OCI-LY7 (cell line): ENCODE results near the gene YAE1. TPM values are rescaled to one million over a fixed set of nuclear protein-coding genes. Genes with fewer than 3 reads are reported as not detected.

Experiments
- BruUV-seq: library from RNA; stranded (reverse); fragments of 400-500 nt; replicated peaks from 2 replicates; lab custom pipeline; 2021; lab: Mats Ljungman, UMichigan
- CTCF ChIA-PET: fragments of 300-600 bp; sonication (Branson Sonifier 250); formaldehyde crosslinking; loops from one replicate; lab custom pipeline; 2022; ENCODE audit warnings: antibody characterized with exemption; ENCODE audit not compliant: unreplicated experiment; lab: Charles Lee
- POLR2A ChIA-PET: fragments of 300-600 bp; sonication (Branson Sonifier 250); formaldehyde crosslinking; loops from one replicate; lab custom pipeline; 2022; ENCODE audit warnings: antibody characterized with exemption; lab: Charles Lee
- DNase-seq: peaks from one replicate; pipeline ENCODE4 v3.0.0-alpha.2; 2015; ENCODE audit warnings: low spot score
- H2AFZ ChIP-seq: fragments of 200-600 bp; sonication (generic), shearing (Covaris generic); 2 replicates; pipeline ENCODE4 v1.6.1; 2014; ENCODE audit warnings: mild to moderate bottlenecking, antibody characterized with exemption, low read length, moderate library complexity
- H3K27ac ChIP-seq: fragments of 200-600 bp; sonication (generic); 2 replicates; pipeline ENCODE4 v1.5.1; 2014; ENCODE audit warnings: mixed run types, low read depth, mild to moderate bottlenecking, moderate library complexity, low read length, inconsistent platforms; ENCODE audit not compliant: poor library complexity, severe bottlenecking
- H3K36me3 ChIP-seq: fragments of 200-600 bp; sonication (generic); 2 replicates; pipeline ENCODE4 v1.6.1; 2014; ENCODE audit warnings: mild to moderate bottlenecking, antibody characterized with exemption, low read length, moderate library complexity, mixed read lengths; ENCODE audit not compliant: insufficient read depth
- H3K4me1 ChIP-seq: fragments of 200-600 bp; sonication (generic); 2 replicates; pipeline ENCODE4 v1.5.1; 2014; ENCODE audit warnings: mild to moderate bottlenecking, low read length; ENCODE audit not compliant: insufficient read depth, poor library complexity, severe bottlenecking
- H3K4me2 ChIP-seq: fragments of 200-600 bp; sonication (generic); 2 replicates; pipeline ENCODE4 v1.6.1; 2014; ENCODE audit warnings: mild to moderate bottlenecking, low read length
- H3K4me3 ChIP-seq: fragments of 200-600 bp; sonication (generic); 2 replicates; pipeline ENCODE4 v1.5.1; 2014; ENCODE audit warnings: mild to moderate bottlenecking, low read depth, low read length; ENCODE audit not compliant: poor library complexity, severe bottlenecking
- H3K79me2 ChIP-seq: fragments of 200-600 bp; sonication (generic); 2 replicates; pipeline ENCODE4 v1.6.1; 2016; ENCODE audit warnings: low read depth, mild to moderate bottlenecking, low read length, moderate library complexity, mixed read lengths; ENCODE audit not compliant: insufficient read depth
- H3K9me2 ChIP-seq: fragments of 200-600 bp; sonication (generic); 2 replicates; pipeline ENCODE4 v1.6.1; 2016; ENCODE audit warnings: mild to moderate bottlenecking, low read length, mixed read lengths; ENCODE audit not compliant: insufficient read depth
- H3K9me3 ChIP-seq: fragments of 200-600 bp; sonication (generic); 2 replicates; pipeline ENCODE4 v1.6.1; 2014; ENCODE audit warnings: mild to moderate bottlenecking, mixed run types, low read length, mixed read lengths
- H4K20me1 ChIP-seq: fragments of 200-600 bp; sonication (generic); 2 replicates; pipeline ENCODE4 v1.6.1; 2014; ENCODE audit warnings: mild to moderate bottlenecking, antibody characterized with exemption, low read length, moderate library complexity, mixed read lengths; ENCODE audit not compliant: insufficient read depth
- EZH2phosphoT487 ChIP-seq: fragments of 200-600 bp; sonication (generic); IDR thresholded peaks from 2 replicates; pipeline ENCODE4 v1.6.1; 2018; ENCODE audit warnings: low read depth, borderline replicate concordance, mild to moderate bottlenecking, mixed run types, antibody characterized with exemption, low read length, moderate library complexity, mixed read lengths
- intact Hi-C: fragments of 100-400 bp; cut with micrococcal nuclease; formaldehyde crosslinking; loops from one replicate; pipeline ENCODE4 v1.10.0; 2022; ENCODE audit not compliant: unreplicated experiment
- total RNA-seq, 2 experiments: library from RNA; depleted of rRNA in 1 of 2; stranded (reverse); fragments of >200 nt in 1 of 2; shearing (Covaris generic) in 1 of 2; gene quantifications; 2 replicates each; pipeline ENCODE4 v1.2.3, GENCODE V29; 2014 to 2022
- TF ChIP-seq, protein P1 (sequence below): fragments of 200-600 bp; sonication (generic); conservative IDR thresholded peaks from 2 replicates; pipeline ENCODE4 v1.5.1; 2014; ENCODE audit warnings: mild to moderate bottlenecking, antibody characterized with exemption, low read length, moderate library complexity, mixed read lengths

YAE1 gene
- total RNA-seq, 2 experiments from 2014 or later: 17.3 to 37.5 TPM

DNA sequence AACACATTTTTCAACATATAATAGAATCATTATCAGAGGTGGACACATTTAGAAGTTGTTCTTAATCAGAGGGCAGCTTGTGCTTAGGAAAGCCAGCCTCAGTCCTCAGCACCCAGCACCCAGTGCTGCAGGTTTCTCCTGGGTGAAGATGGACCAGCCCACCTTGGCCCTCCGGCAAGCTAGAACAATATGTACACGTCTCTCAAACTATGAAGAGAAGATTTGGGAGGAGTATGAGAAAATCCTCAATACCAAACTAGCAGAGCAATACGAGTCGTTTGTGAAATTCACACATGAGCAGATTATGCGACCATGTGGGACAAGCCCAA lies 43.7 kb downstream of the YAE1 start:
- H2AFZ ChIP-seq: no peak overlapping the region
- CTCF ChIA-PET: no interaction called here
- H3K9me3 ChIP-seq: no peaks in the 10 kb centered on the region
- no TSS peak for BruUV-seq
- H3K4me3 ChIP-seq: no peak overlapping the region
- no peaks in the 10 kb centered on the region for H3K4me1 ChIP-seq
- no peak for DNase-seq
- H3K79me2 ChIP-seq: no peaks in the 10 kb centered on the region
- POLR2A ChIA-PET: interaction anchor here (0.5 to 0.7 kb wide), 2 partner anchors 26 to 745 kb away, joined by 3 read pairs; no protein-coding TSS in a partner anchor
- no peaks in the 10 kb centered on the region for H4K20me1 ChIP-seq
- H3K36me3 ChIP-seq: no peaks in the 10 kb centered on the region
- intact Hi-C loops: no loop called here
- H3K27ac ChIP-seq: no peak overlapping the region
- H3K4me2 ChIP-seq: no peak overlapping the region
- TF ChIP-seq, protein P1, sequence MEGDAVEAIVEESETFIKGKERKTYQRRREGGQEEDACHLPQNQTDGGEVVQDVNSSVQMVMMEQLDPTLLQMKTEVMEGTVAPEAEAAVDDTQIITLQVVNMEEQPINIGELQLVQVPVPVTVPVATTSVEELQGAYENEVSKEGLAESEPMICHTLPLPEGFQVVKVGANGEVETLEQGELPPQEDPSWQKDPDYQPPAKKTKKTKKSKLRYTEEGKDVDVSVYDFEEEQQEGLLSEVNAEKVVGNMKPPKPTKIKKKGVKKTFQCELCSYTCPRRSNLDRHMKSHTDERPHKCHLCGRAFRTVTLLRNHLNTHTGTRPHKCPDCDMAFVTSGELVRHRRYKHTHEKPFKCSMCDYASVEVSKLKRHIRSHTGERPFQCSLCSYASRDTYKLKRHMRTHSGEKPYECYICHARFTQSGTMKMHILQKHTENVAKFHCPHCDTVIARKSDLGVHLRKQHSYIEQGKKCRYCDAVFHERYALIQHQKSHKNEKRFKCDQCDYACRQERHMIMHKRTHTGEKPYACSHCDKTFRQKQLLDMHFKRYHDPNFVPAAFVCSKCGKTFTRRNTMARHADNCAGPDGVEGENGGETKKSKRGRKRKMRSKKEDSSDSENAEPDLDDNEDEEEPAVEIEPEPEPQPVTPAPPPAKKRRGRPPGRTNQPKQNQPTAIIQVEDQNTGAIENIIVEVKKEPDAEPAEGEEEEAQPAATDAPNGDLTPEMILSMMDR: no peak
- TF ChIP-seq EZH2phosphoT487: no peak
- no peaks in the 10 kb centered on the region for H3K9me2 ChIP-seq

DNA sequence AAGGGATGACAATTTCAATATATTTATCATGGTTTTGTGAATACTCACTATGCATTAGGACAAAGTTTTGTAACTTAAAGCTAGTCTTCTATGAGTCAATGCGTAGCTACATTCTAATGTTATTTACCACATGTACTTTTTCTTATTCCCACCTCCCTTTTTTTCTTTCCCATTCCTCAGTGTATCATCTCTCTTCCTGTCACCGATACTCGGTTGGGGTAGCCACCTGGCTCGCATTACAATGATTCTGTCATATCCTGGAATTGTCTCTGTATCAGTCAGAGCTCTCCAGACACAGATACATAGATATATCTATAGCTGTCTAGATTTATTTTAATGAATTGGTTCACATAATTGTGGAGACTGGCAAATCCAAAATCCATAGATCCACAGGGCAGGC lies 47.4 kb downstream of the YAE1 start:
- POLR2A ChIA-PET: interaction anchor here (0.8 to 1.3 kb wide), 2 partner anchors 9 to 25 kb away, joined by 4 to 5 read pairs; partner anchors contain the start of gene RALA
- Histone ChIP-seq H3K27ac (no peak overlapping the region), H3K36me3 (no peaks in the 10 kb centered on the region), H3K9me3 (no peaks in the 10 kb centered on the region), H3K4me2 (no peak overlapping the region), H3K9me2 (no peaks in the 10 kb centered on the region), H3K4me3 (no peak overlapping the region), H3K4me1 (no peaks in the 10 kb centered on the region), H2AFZ (no peak overlapping the region), H3K79me2 (no peaks in the 10 kb centered on the region), H4K20me1 (no peaks in the 10 kb centered on the region)
- intact Hi-C loops: no loop called here
- CTCF ChIA-PET: no interaction called here
- TF ChIP-seq, protein P1: no peak
- TF ChIP-seq EZH2phosphoT487: no peak
- BruUV-seq: no TSS peak
- DNase-seq: no peak

DNA sequence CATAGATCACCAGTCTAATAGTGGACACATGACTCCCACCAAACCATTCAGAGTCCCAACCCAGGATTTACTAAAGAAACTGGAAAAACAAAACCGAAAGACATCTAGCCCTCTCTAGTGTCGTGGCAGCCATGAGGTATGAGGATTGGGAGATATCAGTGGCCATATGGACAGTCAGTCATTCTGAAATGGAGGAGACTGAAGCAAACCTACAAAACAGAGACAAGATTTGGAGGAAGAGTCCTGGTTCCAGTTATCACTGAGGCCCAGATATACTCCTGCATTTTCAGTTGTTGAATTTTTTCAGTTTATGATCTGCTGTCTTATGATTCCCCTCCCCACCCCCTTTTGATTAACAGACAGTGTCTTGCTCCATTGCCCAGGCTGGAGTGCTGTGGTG lies 48.1 kb downstream of the YAE1 start:
- no peak overlapping the region for H3K4me2 ChIP-seq

More for the DNA sequence above, 48.1 kb downstream of the YAE1 start:
- intact Hi-C loops: no loop called here
- Histone ChIP-seq H3K9me2 (no peaks in the 10 kb centered on the region), H3K27ac (no peak overlapping the region), H3K79me2 (no peaks in the 10 kb centered on the region), H3K36me3 (no peaks in the 10 kb centered on the region), H3K4me1 (no peaks in the 10 kb centered on the region), H3K4me3 (no peak overlapping the region), H2AFZ (no peak overlapping the region), H4K20me1 (no peaks in the 10 kb centered on the region), H3K9me3 (no peaks in the 10 kb centered on the region)
- BruUV-seq: no TSS peak
- TF ChIP-seq, protein P1: no peak
- TF ChIP-seq EZH2phosphoT487: no peak
- POLR2A ChIA-PET: interaction anchor here (0.7 to 1.3 kb wide), 3 partner anchors 9 to 807 kb away, joined by 3 to 5 read pairs (median 4); partner anchors contain the start of gene RALA
- CTCF ChIA-PET: no interaction called here
- no peak for DNase-seq
